ENCODE data around the gene UNC5C.

The UNC5C gene

DNA sequence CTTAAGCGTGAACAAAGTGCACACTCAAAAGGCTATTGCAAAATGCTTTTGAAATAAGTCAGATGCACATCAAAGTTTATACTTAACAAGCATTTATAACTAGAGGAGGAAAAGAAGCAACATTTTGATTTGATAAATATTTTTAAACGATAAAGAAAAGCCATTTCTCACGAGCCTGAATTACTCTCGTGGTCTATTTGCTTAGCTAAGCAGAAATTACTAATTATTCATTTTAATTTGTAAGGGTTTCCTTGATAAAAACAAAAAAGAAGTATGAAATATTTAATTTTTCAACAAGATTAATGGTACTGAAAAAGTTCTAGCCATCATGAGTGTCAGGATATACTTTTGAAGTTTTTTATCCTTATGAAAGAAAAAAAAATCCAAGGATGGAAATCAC lies 78.2 kb downstream of the UNC5C start:
- ChIA-PET POLR2A (no interaction called here), CTCF (no interaction called here)
- no peak overlapping the region for H3K27ac ChIP-seq (ENCODE audit: extremely low read depth, low read depth, low read length)
- H3K9me3 ChIP-seq (ENCODE audit: control insufficient read depth, insufficient read depth, low read depth, low read length) = no peaks in the 10 kb centered on the region
- H3K4me3 ChIP-seq (ENCODE audit: low read depth, low read length) = no peak overlapping the region
- H3K4me1 ChIP-seq (ENCODE audit: control insufficient read depth, insufficient read depth, low read length) = no peaks in the 10 kb centered on the region
- H3K36me3 ChIP-seq (ENCODE audit: control insufficient read depth in 2 of 2, insufficient read depth in 1 of 2, low read length in 2 of 2) = no peaks in the 10 kb centered on the region
- TF ChIP-seq ZNF24 (tag by site-specific recombination; IDR thresholded peaks at IDR 0.05) = no peak
- TF ChIP-seq ZNF341 (tag by site-specific recombination; IDR thresholded peaks at IDR 0.05; ENCODE audit: low read depth) = no peak
- TF ChIP-seq, protein P1, sequence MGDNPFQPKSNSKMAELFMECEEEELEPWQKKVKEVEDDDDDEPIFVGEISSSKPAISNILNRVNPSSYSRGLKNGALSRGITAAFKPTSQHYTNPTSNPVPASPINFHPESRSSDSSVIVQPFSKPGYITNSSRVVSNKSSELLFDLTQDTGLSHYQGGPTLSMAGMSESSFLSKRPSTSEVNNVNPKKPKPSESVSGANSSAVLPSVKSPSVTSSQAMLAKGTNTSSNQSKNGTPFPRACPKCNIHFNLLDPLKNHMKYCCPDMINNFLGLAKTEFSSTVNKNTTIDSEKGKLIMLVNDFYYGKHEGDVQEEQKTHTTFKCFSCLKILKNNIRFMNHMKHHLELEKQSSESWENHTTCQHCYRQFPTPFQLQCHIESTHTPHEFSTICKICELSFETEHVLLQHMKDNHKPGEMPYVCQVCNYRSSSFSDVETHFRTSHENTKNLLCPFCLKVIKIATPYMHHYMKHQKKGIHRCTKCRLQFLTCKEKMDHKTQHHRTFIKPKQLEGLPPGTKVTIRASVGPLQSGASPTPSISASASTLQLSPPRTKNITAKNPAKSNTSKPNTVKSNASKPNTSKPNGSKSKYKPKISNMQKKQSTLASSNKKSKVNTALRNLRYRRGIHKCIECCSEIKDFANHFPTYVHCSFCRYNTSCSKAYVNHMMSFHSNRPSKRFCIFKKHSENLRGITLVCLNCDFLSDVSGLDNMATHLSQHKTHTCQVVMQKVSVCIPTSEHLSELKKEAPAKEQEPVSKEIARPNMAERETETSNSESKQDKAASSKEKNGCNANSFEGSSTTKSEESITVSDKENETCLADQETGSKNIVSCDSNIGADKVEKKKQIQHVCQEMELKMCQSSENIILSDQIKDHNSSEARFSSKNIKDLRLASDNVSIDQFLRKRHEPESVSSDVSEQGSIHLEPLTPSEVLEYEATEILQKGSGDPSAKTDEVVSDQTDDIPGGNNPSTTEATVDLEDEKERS (tag by site-specific recombination; IDR thresholded peaks at IDR 0.05) = no peak
- TF ChIP-seq ZBTB1 (tag by site-specific recombination; IDR thresholded peaks at IDR 0.05) = no peak
- no peak for TF ChIP-seq ZNF23 (tag by site-specific recombination; IDR thresholded peaks at IDR 0.05; ENCODE audit: borderline replicate concordance)
- TF ChIP-seq, protein P2, sequence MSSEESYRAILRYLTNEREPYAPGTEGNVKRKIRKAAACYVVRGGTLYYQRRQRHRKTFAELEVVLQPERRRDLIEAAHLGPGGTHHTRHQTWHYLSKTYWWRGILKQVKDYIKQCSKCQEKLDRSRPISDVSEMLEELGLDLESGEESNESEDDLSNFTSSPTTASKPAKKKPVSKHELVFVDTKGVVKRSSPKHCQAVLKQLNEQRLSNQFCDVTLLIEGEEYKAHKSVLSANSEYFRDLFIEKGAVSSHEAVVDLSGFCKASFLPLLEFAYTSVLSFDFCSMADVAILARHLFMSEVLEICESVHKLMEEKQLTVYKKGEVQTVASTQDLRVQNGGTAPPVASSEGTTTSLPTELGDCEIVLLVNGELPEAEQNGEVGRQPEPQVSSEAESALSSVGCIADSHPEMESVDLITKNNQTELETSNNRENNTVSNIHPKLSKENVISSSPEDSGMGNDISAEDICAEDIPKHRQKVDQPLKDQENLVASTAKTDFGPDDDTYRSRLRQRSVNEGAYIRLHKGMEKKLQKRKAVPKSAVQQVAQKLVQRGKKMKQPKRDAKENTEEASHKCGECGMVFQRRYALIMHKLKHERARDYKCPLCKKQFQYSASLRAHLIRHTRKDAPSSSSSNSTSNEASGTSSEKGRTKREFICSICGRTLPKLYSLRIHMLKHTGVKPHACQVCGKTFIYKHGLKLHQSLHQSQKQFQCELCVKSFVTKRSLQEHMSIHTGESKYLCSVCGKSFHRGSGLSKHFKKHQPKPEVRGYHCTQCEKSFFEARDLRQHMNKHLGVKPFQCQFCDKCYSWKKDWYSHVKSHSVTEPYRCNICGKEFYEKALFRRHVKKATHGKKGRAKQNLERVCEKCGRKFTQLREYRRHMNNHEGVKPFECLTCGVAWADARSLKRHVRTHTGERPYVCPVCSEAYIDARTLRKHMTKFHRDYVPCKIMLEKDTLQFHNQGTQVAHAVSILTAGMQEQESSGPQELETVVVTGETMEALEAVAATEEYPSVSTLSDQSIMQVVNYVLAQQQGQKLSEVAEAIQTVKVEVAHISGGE (tag by site-specific recombination; conservative IDR thresholded peaks at IDR 0.05; ENCODE audit: low read depth) = no peak
- TF ChIP-seq, protein P3, sequence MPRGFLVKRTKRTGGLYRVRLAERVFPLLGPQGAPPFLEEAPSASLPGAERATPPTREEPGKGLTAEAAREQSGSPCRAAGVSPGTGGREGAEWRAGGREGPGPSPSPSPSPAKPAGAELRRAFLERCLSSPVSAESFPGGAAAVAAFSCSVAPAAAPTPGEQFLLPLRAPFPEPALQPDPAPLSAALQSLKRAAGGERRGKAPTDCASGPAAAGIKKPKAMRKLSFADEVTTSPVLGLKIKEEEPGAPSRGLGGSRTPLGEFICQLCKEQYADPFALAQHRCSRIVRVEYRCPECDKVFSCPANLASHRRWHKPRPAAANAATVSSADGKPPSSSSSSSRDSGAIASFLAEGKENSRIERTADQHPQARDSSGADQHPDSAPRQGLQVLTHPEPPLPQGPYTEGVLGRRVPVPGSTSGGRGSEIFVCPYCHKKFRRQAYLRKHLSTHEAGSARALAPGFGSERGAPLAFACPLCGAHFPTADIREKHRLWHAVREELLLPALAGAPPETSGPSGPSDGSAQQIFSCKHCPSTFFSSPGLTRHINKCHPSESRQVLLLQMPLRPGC (tag by site-specific recombination; IDR thresholded peaks at IDR 0.05) = no peak
- no peak for TF ChIP-seq ZNF138 (tag by site-specific recombination; IDR thresholded peaks at IDR 0.05; ENCODE audit: borderline replicate concordance)
- TF ChIP-seq YY1 (tag by site-specific recombination; IDR thresholded peaks at IDR 0.05) = no peak
- no peak for TF ChIP-seq ZNF660 (tag by site-specific recombination; IDR thresholded peaks at IDR 0.05)
- TF ChIP-seq ZNF121 (tag by site-specific recombination; IDR thresholded peaks at IDR 0.05) = no peak
- TF ChIP-seq, protein P4, sequence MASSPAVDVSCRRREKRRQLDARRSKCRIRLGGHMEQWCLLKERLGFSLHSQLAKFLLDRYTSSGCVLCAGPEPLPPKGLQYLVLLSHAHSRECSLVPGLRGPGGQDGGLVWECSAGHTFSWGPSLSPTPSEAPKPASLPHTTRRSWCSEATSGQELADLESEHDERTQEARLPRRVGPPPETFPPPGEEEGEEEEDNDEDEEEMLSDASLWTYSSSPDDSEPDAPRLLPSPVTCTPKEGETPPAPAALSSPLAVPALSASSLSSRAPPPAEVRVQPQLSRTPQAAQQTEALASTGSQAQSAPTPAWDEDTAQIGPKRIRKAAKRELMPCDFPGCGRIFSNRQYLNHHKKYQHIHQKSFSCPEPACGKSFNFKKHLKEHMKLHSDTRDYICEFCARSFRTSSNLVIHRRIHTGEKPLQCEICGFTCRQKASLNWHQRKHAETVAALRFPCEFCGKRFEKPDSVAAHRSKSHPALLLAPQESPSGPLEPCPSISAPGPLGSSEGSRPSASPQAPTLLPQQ (tag by site-specific recombination; IDR thresholded peaks at IDR 0.05) = no peak
- TF ChIP-seq ZBTB21 (tag by site-specific recombination; IDR thresholded peaks at IDR 0.05) = no peak
- no peak for TF ChIP-seq ZNF629 (tag by site-specific recombination; IDR thresholded peaks at IDR 0.05)
- no peak for TF ChIP-seq ZNF140 (tag by site-specific recombination; IDR thresholded peaks at IDR 0.05)
- no peak for TF ChIP-seq IKZF3 (tag by site-specific recombination; IDR thresholded peaks at IDR 0.05)
- TF ChIP-seq ZNF169 (tag by site-specific recombination; IDR thresholded peaks at IDR 0.05) = no peak
- TF ChIP-seq, protein P5, sequence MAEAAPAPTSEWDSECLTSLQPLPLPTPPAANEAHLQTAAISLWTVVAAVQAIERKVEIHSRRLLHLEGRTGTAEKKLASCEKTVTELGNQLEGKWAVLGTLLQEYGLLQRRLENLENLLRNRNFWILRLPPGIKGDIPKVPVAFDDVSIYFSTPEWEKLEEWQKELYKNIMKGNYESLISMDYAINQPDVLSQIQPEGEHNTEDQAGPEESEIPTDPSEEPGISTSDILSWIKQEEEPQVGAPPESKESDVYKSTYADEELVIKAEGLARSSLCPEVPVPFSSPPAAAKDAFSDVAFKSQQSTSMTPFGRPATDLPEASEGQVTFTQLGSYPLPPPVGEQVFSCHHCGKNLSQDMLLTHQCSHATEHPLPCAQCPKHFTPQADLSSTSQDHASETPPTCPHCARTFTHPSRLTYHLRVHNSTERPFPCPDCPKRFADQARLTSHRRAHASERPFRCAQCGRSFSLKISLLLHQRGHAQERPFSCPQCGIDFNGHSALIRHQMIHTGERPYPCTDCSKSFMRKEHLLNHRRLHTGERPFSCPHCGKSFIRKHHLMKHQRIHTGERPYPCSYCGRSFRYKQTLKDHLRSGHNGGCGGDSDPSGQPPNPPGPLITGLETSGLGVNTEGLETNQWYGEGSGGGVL (tag by site-specific recombination; IDR thresholded peaks at IDR 0.05) = no peak
- TF ChIP-seq YY2 (tag by site-specific recombination; IDR thresholded peaks at IDR 0.05) = no peak
- TF ChIP-seq ZNF2 (tag by site-specific recombination; IDR thresholded peaks at IDR 0.05) = no peak

Measured in HEK293 (cell line).